GF-D8 (cell line): ENCODE results near the gene LIPN.

Experiments used
- DNase-seq: peaks from one replicate; lab custom pipeline; 2025; lab: John Stamatoyannopoulos, UW

Gene LIPN

DNA sequence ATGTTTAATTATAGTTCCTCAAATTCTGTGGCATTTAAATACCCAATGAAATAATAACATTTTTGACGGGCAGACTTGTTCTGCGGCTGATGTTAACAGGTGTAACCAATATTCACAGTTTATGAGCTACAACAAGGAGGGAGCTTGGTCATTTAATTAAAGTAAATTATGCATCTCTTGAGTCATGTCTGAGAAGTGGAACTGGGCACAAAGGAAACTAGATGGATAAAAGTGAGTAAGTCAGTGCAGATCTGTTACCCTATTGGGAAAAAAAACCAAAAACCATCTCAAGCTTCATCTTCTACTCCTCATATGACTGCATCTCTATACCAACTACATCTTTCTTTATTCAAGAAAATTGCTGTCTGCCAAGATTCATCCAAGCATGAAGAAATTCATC lies 67.9 kb downstream of the LIPN start:
- no peak for DNase-seq

DNA sequence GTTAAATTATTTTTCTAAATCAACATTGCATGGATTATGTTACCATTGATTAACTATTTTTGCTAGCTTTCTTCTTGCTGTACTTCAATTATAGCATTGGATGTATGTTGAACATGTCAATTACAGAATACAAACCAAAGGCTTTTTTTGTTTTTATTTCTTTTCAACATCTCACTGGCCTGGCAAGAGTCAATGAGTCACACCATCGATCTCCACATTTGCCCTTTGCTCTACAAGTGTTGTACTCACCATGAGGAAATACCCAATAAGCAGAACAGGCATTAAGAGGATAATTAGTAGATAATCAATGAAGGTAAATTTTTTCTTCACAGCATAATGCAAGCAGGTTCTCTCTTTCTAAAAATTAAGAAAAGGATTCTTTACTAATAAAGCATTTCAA lies 68.5 kb downstream of the LIPN start:
- no peak for DNase-seq
